Adrenal gland (tissue), 12 donors: Measurements from ENCODE around the gene DMD. TPM values are rescaled to one million over a fixed set of nuclear protein-coding genes. Genes with fewer than 3 reads are reported as not detected.

Source experiments
- DNase-seq, 7 donors: peaks; one replicate each; pipeline ENCODE4 v3.0.0-alpha.2; 2019 to 2020
- H3K27ac ChIP-seq, 5 donors: fragments of 200-600 bp; sonication (generic) in 4 of 5; 1 replicate in 3 of 5; 2 replicates in 2 of 5; pipeline versions ENCODE4 v1.5.1 to v1.8.0; 2016 to 2020; ENCODE audit warnings: mild to moderate bottlenecking in 1 of 5
- H3K27me3 ChIP-seq: fragments of 200-600 bp; 2 replicates; pipeline ENCODE4 v1.8.0; 2021
- H3K36me3 ChIP-seq, 2 donors: fragments of 200-600 bp; replicated peaks in 1 of 2; 1 replicate in 1 of 2; 2 replicates in 1 of 2; pipeline versions ENCODE4 v1.5.1 to v1.8.0; 2018 to 2022
- H3K4me1 ChIP-seq, 2 donors: fragments of 200-600 bp; replicated peaks in 1 of 2; 1 replicate in 1 of 2; 2 replicates in 1 of 2; pipeline versions ENCODE4 v1.5.1 to v1.8.0; 2018 to 2021
- H3K4me3 ChIP-seq, 4 donors: fragments of 200-600 bp; sonication (generic) in 3 of 4; one replicate each; pipeline ENCODE4 v1.5.1; 2016 to 2018
- H3K9me3 ChIP-seq, 3 donors: fragments of 200-600 bp; sonication (generic) in 1 of 3; replicated peaks in 1 of 3; 1 replicate in 2 of 3; 2 replicates in 1 of 3; pipeline versions ENCODE4 v1.5.1 to v1.8.0; 2016 to 2021
- CTCF ChIP-seq, 6 experiments: fragments of 450-650 bp in 4 of 6; fragments of 200-600 bp in 2 of 6; sonication (generic) in 1 of 6; IDR thresholded peaks; 1 replicate in 5 of 6; 2 replicates in 1 of 6; pipeline versions ENCODE4 v1.5.1 to v1.8.0; 2016 to 2021; ENCODE audit warnings: antibody characterized with exemption in 6 of 6, mild to moderate bottlenecking in 2 of 6, moderate library complexity in 1 of 6
- POLR2A ChIP-seq, 2 donors: fragments of 450-650 bp; IDR thresholded peaks; one replicate each; pipeline ENCODE4 v1.6.1; 2017; ENCODE audit warnings: antibody characterized with exemption in 2 of 2, mild to moderate bottlenecking in 2 of 2, moderate library complexity in 1 of 2
- WGBS, 4 donors: extraction: QIAGEN DNeasy Blood & Tissue Kit in 2 of 4; methylation state at CpG; one replicate each; pipeline versions ENCODE4 v1.1.5 to v1.1.7; 2013 to 2017; 5-methylcytosine and 5-hydroxymethylcytosine counted together
- intact Hi-C, 2 donors: fragments of 100-400 bp; cut with DNase I; formaldehyde crosslinking; loops; one replicate each; pipeline versions ENCODE4 v1.14.1 to v1.15.0; 2022 to 2023
- polyA plus RNA-seq, 3 donors: library from polyadenylated mRNA; stranded (reverse); fragments of 200-250 nt in 2 of 3; fragments of 350-450 nt in 1 of 3; fragmentation: Illumina TruSeq in 1 of 3; extraction: RNeasy Lipid Tissue Mini Kit (QIAGEN cat#74804) in 1 of 3; gene quantifications; one replicate each; pipeline ENCODE4 v1.2.3, GENCODE V29; 2013 to 2014
- total RNA-seq, 9 donors: library from RNA; depleted of rRNA in 4 of 9; stranded (reverse); fragments of >200 nt in 4 of 9; fragments of 120-200 nt in 1 of 9; fragmentation: NEBNext Ultra II Directional in 1 of 9; extraction: Animal tissue kit (Norgen Biotek cat#: 25700) in 1 of 9; gene quantifications; one replicate each; pipeline versions ENCODE4 v1.1.0 to v1.2.4, GENCODE V29; 2013 to 2023
- donor health status: healthy with polysubstance abuse.
- donor health status: Bipolar disorder and iron deficiency.
- donor health status: DM: yes; HTN: yes; CAD: no.
- donor health status: DM: no; HTN: no; CAD: no.
- donor health status: DM: no; HTN: no; CAD: no.
- donor health status: DM: yes; HTN: yes; CAD: no.

The DMD gene
- total and polyA plus RNA-seq, 12 donors = 14.6 to 89.7 (median 36.2) TPM

DNA sequence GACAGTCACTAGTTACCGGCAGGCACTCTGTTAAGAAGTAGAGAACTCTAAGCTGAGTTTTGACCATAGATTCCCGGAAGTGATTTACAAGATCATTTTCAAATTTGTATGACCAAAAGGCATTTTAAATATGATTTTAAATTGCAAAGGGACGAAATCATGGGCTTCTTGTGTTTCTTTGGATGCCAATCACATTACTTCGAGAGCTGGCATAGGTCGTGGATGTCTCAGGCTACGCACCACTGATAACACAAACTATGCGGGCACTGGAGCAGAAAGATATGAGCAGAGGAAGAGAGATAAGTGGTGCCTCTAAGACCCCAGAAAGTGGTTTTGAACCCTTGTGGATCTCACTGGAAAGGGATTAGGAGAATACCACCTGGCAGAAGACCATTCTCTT, 1845.3 kb downstream of the DMD start:
- no peak for TF ChIP-seq CTCF (IDR thresholded peaks at IDR 0.05)
- TF ChIP-seq POLR2A (IDR thresholded peaks at IDR 0.05) = no peak
- 71 to 79% (median 77%) methylated on average over 7 of the region's 7 CpGs for WGBS, 4 donors
- intact Hi-C loops = no loop called here

GRCh38 chrX:31356275-31357212, 1854.8 kb downstream of the DMD start:
- DNase-seq = no peak
- H3K9me3 ChIP-seq = no peaks in the 10 kb centered on the region
- 65 to 78% (median 71%) methylated on average over 5 of the region's 5 CpGs for WGBS, 4 donors
- H3K4me1 ChIP-seq = no peaks in the 10 kb centered on the region
- H3K4me3 ChIP-seq = no peak overlapping the region
- no peak for TF ChIP-seq POLR2A (IDR thresholded peaks at IDR 0.05)
- TF ChIP-seq CTCF (IDR thresholded peaks at IDR 0.05) = no peak
- intact Hi-C loops = no loop called here
- no peaks in the 10 kb centered on the region for H3K27me3 ChIP-seq
- no peak overlapping the region for H3K27ac ChIP-seq
- H3K36me3 ChIP-seq = no peaks in the 10 kb centered on the region

More for the DNA sequence above, 1845.3 kb downstream of the DMD start:
- H3K9me3 ChIP-seq = no peaks in the 10 kb centered on the region
- no peak overlapping the region for H3K4me3 ChIP-seq
- H3K27me3 ChIP-seq = peaks cover 3% of the 10 kb centered on the region
- no peak overlapping the region for H3K27ac ChIP-seq
- H3K4me1 ChIP-seq = no peaks in the 10 kb centered on the region
- H3K36me3 ChIP-seq = no peaks in the 10 kb centered on the region
- DNase-seq = no peak

- WGBS, 4 donors = 54 to 90% (median 72%) methylated on average over 6 of the region's 6 CpGs
- no peaks in the 10 kb centered on the region for H3K36me3 ChIP-seq
- no peak overlapping the region for H3K4me3 ChIP-seq
- intact Hi-C loops = no loop called here
- no peaks in the 10 kb centered on the region for H3K4me1 ChIP-seq
- H3K27me3 ChIP-seq = no peaks in the 10 kb centered on the region
- no peak for DNase-seq
- no peak overlapping the region for H3K27ac ChIP-seq
- H3K9me3 ChIP-seq = no peaks in the 10 kb centered on the region
- no peak for TF ChIP-seq CTCF (IDR thresholded peaks at IDR 0.05)
- TF ChIP-seq POLR2A (IDR thresholded peaks at IDR 0.05) = no peak
These were observed 1856.0 kb downstream of the DMD start for GRCh38 chrX:31355206-31355955.

DNA sequence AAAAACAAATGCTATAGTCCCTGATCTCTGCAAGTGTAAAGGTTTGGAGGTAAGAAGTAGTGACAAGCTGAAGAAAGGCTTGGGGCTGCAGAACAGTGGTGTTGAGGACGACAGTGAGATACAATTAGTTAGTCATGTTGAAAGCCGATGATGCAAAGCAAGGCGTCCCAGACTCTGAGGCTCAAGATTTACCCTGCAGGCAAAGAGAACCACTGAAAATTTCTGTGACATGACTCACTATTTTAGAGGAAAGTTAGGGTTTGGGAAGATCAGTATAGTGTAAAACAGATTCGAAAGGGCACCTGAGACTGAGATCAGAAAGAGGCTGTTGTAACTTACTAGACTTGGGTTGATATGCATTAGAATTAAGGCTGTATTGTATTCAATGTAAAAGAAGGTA, 1858.3 kb downstream of the DMD start:
- intact Hi-C loops = no loop called here
- 65 to 91% (median 75%) methylated on average over 4 of the region's 4 CpGs for WGBS, 4 donors
- DNase-seq = no peak
- H3K4me1 ChIP-seq = no peaks in the 10 kb centered on the region
- H3K4me3 ChIP-seq = no peak overlapping the region
- no peak overlapping the region for H3K27ac ChIP-seq
- H3K36me3 ChIP-seq = no peaks in the 10 kb centered on the region
- H3K27me3 ChIP-seq = no peaks in the 10 kb centered on the region
- TF ChIP-seq POLR2A (IDR thresholded peaks at IDR 0.05) (no peak), CTCF (IDR thresholded peaks at IDR 0.05) (no peak)
- H3K9me3 ChIP-seq = no peaks in the 10 kb centered on the region
